Upper lobe of left lung (tissue), 6 donors: ENCODE results near the gene PPP1R13B. TPM values are rescaled to one million over a fixed set of nuclear protein-coding genes. Genes with fewer than 3 reads are reported as not detected.
A peak's percentile ranks its signal among the peaks of the same experiment; 100 is the strongest.

Experiments used
- ATAC-seq, 2 donors: fragments of 200-7000 bp; cut with Tn5 transposase; one replicate each; pipeline ENCODE4 v1.9.1; 2022; ENCODE audit warnings: mild to moderate bottlenecking in 2 of 2, moderate library complexity in 2 of 2; ENCODE audit not compliant: low FRiP score in 2 of 2
- DNase-seq, 2 donors: peaks; one replicate each; pipeline ENCODE4 v3.0.0-alpha.2; 2019 to 2020
- H3K27ac ChIP-seq, 4 donors: fragments of 200-600 bp; sonication (generic); one replicate each; pipeline ENCODE4 v1.5.1; 2016 to 2019
- H3K27me3 ChIP-seq, 4 donors: fragments of 200-600 bp; sonication (generic); one replicate each; pipeline ENCODE4 v1.5.1; 2017 to 2019
- H3K36me3 ChIP-seq, 4 donors: fragments of 200-600 bp; sonication (generic); one replicate each; pipeline ENCODE4 v1.5.1; 2016 to 2019
- H3K4me1 ChIP-seq, 4 donors: fragments of 200-600 bp; sonication (generic); one replicate each; pipeline ENCODE4 v1.5.1; 2018 to 2019
- H3K4me3 ChIP-seq, 4 donors: fragments of 200-600 bp; sonication (generic); one replicate each; pipeline ENCODE4 v1.5.1; 2017 to 2019; ENCODE audit warnings: mild to moderate bottlenecking in 2 of 4, moderate library complexity in 1 of 4
- H3K9me3 ChIP-seq, 4 donors: fragments of 200-600 bp; sonication (generic); one replicate each; pipeline ENCODE4 v1.5.1; 2018 to 2019
- EP300 ChIP-seq, 4 donors: sonication (generic); formaldehyde crosslinking; IDR thresholded peaks; one replicate each; pipeline ENCODE4 v1.5.1; 2017; ENCODE audit warnings: antibody characterized with exemption in 4 of 4, control low read depth in 2 of 4
- POLR2A ChIP-seq, 4 donors: fragments of 450-650 bp; IDR thresholded peaks; one replicate each; pipeline ENCODE4 v1.5.1; 2016 to 2017; ENCODE audit warnings: antibody characterized with exemption in 4 of 4, mild to moderate bottlenecking in 2 of 4
- POLR2AphosphoS5 ChIP-seq, 2 donors: sonication (generic); formaldehyde crosslinking; IDR thresholded peaks; one replicate each; pipeline ENCODE4 v1.5.1; 2017; ENCODE audit warnings: antibody characterized with exemption in 2 of 2
- WGBS, 2 donors: methylation state at CpG; one replicate each; pipeline ENCODE4 v1.1.5; 2017 to 2018; 5-methylcytosine and 5-hydroxymethylcytosine counted together
- total RNA-seq, 6 donors: library from RNA; depleted of rRNA in 4 of 6; stranded (reverse); fragments of >200 nt in 4 of 6; gene quantifications; one replicate each; pipeline versions ENCODE4 v1.1.0 to v1.2.1, GENCODE V29; 2016 to 2021
- TF ChIP-seq, protein P1 (sequence below), 6 experiments: fragments of 450-650 bp in 4 of 6; fragments of 200-600 bp in 2 of 6; sonication (generic) in 2 of 6; IDR thresholded peaks; one replicate each; pipeline ENCODE4 v1.5.1; 2016 to 2019; ENCODE audit warnings: antibody characterized with exemption in 6 of 6
- donor health status: DM: no; HTN: no; CAD: no; lungs with moderate emphysema.
- donor health status: DM: no; HTN: yes; CAD: no; lungs with severe emphysema.

Gene PPP1R13B
- total RNA-seq, 6 donors from 2014 or later = 37.0 to 117 (median 71.1) TPM

GRCh38 chr14:103830511-103831270 is 16.7 kb downstream of the PPP1R13B start:
- Histone ChIP-seq H3K27ac (no peak overlapping the region), H3K4me1 (peaks cover 12 to 46% (median 15%) of the 10 kb centered on the region in 4 donors)
- no peak for DNase-seq

DNA sequence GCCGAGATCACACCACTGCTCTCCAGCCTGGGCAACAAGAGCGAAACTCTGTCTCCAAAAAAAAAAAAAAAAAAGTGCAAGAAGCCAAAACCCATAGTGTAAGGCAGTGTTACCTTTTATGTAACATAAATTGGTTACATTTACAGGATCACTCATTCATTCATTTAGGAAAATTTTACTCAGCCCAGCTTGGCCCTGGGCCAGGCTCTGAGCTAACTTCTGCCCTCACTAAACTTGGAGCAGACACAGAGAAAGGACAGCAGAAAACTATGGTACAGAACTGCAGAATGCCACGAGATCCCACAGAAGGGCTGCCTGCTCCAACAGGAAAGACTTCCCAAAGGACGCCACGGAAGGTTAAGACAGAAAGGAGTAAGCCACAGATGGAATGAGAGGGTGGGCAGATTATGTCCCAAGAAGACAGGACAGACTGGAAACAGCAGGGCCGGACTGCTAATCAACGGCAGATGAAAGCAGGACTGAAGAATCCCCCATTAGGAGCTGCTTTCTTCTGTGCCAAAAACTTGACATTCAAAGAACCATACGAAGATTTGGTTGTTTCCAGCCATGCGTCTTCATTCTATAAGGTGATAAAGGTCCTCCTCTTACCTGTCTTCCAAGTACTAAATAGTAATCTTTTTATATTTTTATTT is 18.9 kb downstream of the PPP1R13B start:
- TF ChIP-seq EP300 (IDR thresholded peaks at IDR 0.05) = no peak
- TF ChIP-seq POLR2AphosphoS5 (IDR thresholded peaks at IDR 0.05) = no peak
- TF ChIP-seq, protein P1, sequence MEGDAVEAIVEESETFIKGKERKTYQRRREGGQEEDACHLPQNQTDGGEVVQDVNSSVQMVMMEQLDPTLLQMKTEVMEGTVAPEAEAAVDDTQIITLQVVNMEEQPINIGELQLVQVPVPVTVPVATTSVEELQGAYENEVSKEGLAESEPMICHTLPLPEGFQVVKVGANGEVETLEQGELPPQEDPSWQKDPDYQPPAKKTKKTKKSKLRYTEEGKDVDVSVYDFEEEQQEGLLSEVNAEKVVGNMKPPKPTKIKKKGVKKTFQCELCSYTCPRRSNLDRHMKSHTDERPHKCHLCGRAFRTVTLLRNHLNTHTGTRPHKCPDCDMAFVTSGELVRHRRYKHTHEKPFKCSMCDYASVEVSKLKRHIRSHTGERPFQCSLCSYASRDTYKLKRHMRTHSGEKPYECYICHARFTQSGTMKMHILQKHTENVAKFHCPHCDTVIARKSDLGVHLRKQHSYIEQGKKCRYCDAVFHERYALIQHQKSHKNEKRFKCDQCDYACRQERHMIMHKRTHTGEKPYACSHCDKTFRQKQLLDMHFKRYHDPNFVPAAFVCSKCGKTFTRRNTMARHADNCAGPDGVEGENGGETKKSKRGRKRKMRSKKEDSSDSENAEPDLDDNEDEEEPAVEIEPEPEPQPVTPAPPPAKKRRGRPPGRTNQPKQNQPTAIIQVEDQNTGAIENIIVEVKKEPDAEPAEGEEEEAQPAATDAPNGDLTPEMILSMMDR (IDR thresholded peaks at IDR 0.05) = no peak
- TF ChIP-seq POLR2A (IDR thresholded peaks at IDR 0.05) = no peak
- Histone ChIP-seq H3K4me1 (peaks cover 20 to 49% (median 26%) of the 10 kb centered on the region in 4 donors), H3K36me3 (no peaks in the 10 kb centered on the region), H3K27ac (peak overlapping the region in 2 of 4 donors; percentile 4 to 51), H3K27me3 (no peaks in the 10 kb centered on the region), H3K4me3 (no peak overlapping the region), H3K9me3 (no peaks in the 10 kb centered on the region)
- DNase-seq (no peak), ATAC-seq (no peak)
- WGBS, 2 donors = 50 to 66% methylated on average over 9 of the region's 9 CpGs

More at GRCh38 chr14:103830511-103831270, 16.7 kb downstream of the PPP1R13B start:
- Histone ChIP-seq H3K27me3 (no peaks in the 10 kb centered on the region), H3K36me3 (no peaks in the 10 kb centered on the region), H3K4me3 (no peak overlapping the region), H3K9me3 (no peaks in the 10 kb centered on the region)
- TF ChIP-seq POLR2A (IDR thresholded peaks at IDR 0.05) (no peak), EP300 (IDR thresholded peaks at IDR 0.05) (no peak), POLR2AphosphoS5 (IDR thresholded peaks at IDR 0.05) (no peak)
- TF ChIP-seq, protein P1 (IDR thresholded peaks at IDR 0.05) = no peak
- ATAC-seq = no peak
- 78 to 88% methylated on average over 14 of the region's 14 CpGs for WGBS, 2 donors

- TF ChIP-seq POLR2A (IDR thresholded peaks at IDR 0.05) = no peak
- TF ChIP-seq, protein P1 (IDR thresholded peaks at IDR 0.05) = no peak
- TF ChIP-seq EP300 (IDR thresholded peaks at IDR 0.05) = peak in 1 of 4 donors; percentile 46
- no peak for TF ChIP-seq POLR2AphosphoS5 (IDR thresholded peaks at IDR 0.05)
- Histone ChIP-seq H3K4me3 (no peak overlapping the region), H3K27ac (peak overlapping the region; percentile 45 to 51 (median 46)), H3K9me3 (no peaks in the 10 kb centered on the region), H3K36me3 (no peaks in the 10 kb centered on the region), H3K4me1 (peaks cover 33 to 55% (median 40%) of the 10 kb centered on the region in 4 donors), H3K27me3 (no peaks in the 10 kb centered on the region)
- peak in 1 of 2 donors; percentile 68 for ATAC-seq
- DNase-seq = peak in 1 of 2 donors; percentile 37
- 36 to 40% methylated on average over 3 of the region's 3 CpGs for WGBS, 2 donors
Measured at GRCh38 chr14:103825101-103825500, 22.3 kb downstream of the PPP1R13B start.

- peaks cover 37 to 56% (median 47%) of the 10 kb centered on the region in 4 donors for H3K4me1 ChIP-seq
- H3K27ac ChIP-seq = peak overlapping the region in 2 of 4 donors; percentile 15 to 55
- H3K4me3 ChIP-seq = no peak overlapping the region
- H3K36me3 ChIP-seq = no peaks in the 10 kb centered on the region
- H3K9me3 ChIP-seq = no peaks in the 10 kb centered on the region
- TF ChIP-seq, protein P1 (IDR thresholded peaks at IDR 0.05) = no peak
- ATAC-seq (no peak), DNase-seq (no peak)
- 32 to 56% methylated on average over 1 of the region's 1 CpG for WGBS, 2 donors
- H3K27me3 ChIP-seq = no peaks in the 10 kb centered on the region
Measured at GRCh38 chr14:103820908-103821307, 26.5 kb downstream of the PPP1R13B start.
